ENCODE data around the gene IFITM10.

- no peak for TF ChIP-seq ZBTB7A (tag by site-specific recombination; IDR thresholded peaks at IDR 0.05; ENCODE audit: low read depth)
- TF ChIP-seq CTCF (tag by site-specific recombination; IDR thresholded peaks at IDR 0.05): no peak
- no peak for TF ChIP-seq PRDM1 (tag by site-specific recombination; IDR thresholded peaks at IDR 0.05)
- no peak for TF ChIP-seq YY1 (tag by site-specific recombination; IDR thresholded peaks at IDR 0.05)
- no peak for TF ChIP-seq MYNN (tag by site-specific recombination; IDR thresholded peaks at IDR 0.05; ENCODE audit: borderline replicate concordance)
- TF ChIP-seq ZNF791 (tag by site-specific recombination; IDR thresholded peaks at IDR 0.05): no peak
- no peak for TF ChIP-seq ZNF645 (tag by site-specific recombination; IDR thresholded peaks at IDR 0.05)
- no peak for TF ChIP-seq ZNF138 (tag by site-specific recombination; IDR thresholded peaks at IDR 0.05; ENCODE audit: borderline replicate concordance)
- no peak for TF ChIP-seq ATF2 (tag by site-specific recombination; IDR thresholded peaks at IDR 0.05; ENCODE audit: low read depth)
- TF ChIP-seq GLIS2 (tag by site-specific recombination; IDR thresholded peaks at IDR 0.05): no peak
- TF ChIP-seq ZFP37 (tag by site-specific recombination; IDR thresholded peaks at IDR 0.05): no peak
- TF ChIP-seq REPIN1 (tag by site-specific recombination; IDR thresholded peaks at IDR 0.05; ENCODE audit: low read depth): no peak
- no peak for TF ChIP-seq ZNF274 (IDR thresholded peaks at IDR 0.05; ENCODE audit: low read length)
- TF ChIP-seq ZNF274 (tag by site-specific recombination; IDR thresholded peaks at IDR 0.05; ENCODE audit: borderline replicate concordance): no peak
Observed at GRCh38 chr11:1758611-1759150, 8.3 kb upstream of the IFITM10 start.

Measured in HEK293 (cell line).